NB4 (cell line): ENCODE measurements around the gene CDC42EP5.
"Not testable (repeated sequence)": the region's sequence is repeated elsewhere in the genome, so short reads cannot be mapped to it uniquely, and the experiment has no call there.

Source experiments
- DNase-seq: peaks from one replicate; pipeline ENCODE4 v3.0.0; 2010; ENCODE audit warnings: low read depth
- H3K4me3 ChIP-seq: one replicate; pipeline ENCODE4 v1.5.1; 2011; ENCODE audit warnings: mild to moderate bottlenecking, low read depth, low read length, moderate library complexity
- MYC ChIP-seq: IDR thresholded peaks from 2 replicates; pipeline ENCODE4 v1.6.1; 2011; ENCODE audit warnings: low read depth, low read length
- POLR2A ChIP-seq: IDR thresholded peaks from 2 replicates; pipeline ENCODE4 v1.6.1; 2011; ENCODE audit warnings: mild to moderate bottlenecking; ENCODE audit not compliant: insufficient read length; ENCODE audit errors: extremely low read depth
- TF ChIP-seq, protein P1 (sequence below): IDR thresholded peaks from one replicate; pipeline ENCODE4 v1.5.1; 2012; ENCODE audit warnings: low read depth, low read length
- TF ChIP-seq, protein P2 (sequence below): IDR thresholded peaks from 2 replicates; pipeline ENCODE4 v1.6.1; 2011; ENCODE audit warnings: low read depth, low read length

CDC42EP5 gene, protein sequence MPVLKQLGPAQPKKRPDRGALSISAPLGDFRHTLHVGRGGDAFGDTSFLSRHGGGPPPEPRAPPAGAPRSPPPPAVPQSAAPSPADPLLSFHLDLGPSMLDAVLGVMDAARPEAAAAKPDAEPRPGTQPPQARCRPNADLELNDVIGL

DNA sequence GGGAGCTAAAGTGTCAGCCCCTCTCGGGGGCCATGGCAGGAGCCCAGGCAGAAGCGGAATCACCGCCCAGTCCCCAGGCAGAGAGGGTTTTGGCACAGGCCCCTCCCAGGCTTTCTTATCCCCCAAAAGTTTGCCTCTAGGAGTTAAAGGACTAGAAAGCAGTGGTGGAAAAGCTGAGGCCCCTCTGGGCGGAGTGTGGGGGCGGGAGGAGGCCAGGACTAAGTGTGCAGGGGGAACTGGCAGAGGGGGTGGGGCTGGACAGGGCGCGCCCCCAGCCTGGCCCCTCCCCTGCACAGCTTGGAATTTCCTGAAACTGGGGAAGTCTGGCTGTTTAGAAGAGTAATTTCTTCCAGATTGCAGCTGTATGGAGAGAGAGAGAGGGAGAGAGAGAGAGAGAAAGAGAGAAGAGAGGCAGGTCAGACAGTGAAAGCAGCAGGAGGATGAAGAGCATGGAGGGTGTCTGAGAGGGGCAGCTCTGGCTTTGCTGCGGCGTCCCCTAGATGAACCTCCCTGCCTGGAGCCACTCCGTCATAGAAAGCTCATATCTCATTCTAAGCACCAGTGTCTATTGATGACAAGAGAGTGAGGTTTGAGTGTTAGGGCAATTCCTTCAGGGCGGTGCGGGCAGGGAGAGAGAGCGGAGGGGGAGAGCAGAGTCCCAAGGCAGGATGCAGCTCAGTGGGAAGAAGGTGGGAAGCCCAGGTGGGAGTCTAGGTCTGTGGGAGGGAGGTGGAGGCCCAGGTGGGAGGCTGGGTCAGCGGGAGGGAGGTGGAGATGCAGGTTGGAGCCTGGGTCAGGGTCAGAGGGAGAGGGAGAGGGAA, at the start of gene CDC42EP5:
CDC42EP5 (minus strand) TSS at position 226 of the 821 bp plus-strand sequence. CDS start 7,749 bp downstream, outside the sequence.
- no peak within 1 kb of the TSS for H3K4me3 ChIP-seq
- TF ChIP-seq, protein P1, sequence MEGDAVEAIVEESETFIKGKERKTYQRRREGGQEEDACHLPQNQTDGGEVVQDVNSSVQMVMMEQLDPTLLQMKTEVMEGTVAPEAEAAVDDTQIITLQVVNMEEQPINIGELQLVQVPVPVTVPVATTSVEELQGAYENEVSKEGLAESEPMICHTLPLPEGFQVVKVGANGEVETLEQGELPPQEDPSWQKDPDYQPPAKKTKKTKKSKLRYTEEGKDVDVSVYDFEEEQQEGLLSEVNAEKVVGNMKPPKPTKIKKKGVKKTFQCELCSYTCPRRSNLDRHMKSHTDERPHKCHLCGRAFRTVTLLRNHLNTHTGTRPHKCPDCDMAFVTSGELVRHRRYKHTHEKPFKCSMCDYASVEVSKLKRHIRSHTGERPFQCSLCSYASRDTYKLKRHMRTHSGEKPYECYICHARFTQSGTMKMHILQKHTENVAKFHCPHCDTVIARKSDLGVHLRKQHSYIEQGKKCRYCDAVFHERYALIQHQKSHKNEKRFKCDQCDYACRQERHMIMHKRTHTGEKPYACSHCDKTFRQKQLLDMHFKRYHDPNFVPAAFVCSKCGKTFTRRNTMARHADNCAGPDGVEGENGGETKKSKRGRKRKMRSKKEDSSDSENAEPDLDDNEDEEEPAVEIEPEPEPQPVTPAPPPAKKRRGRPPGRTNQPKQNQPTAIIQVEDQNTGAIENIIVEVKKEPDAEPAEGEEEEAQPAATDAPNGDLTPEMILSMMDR = no peak
- TF ChIP-seq POLR2A (no peak), MYC (no peak)
- TF ChIP-seq, protein P2, sequence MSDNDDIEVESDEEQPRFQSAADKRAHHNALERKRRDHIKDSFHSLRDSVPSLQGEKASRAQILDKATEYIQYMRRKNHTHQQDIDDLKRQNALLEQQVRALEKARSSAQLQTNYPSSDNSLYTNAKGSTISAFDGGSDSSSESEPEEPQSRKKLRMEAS = no peak
- DNase-seq = no peak

DNA sequence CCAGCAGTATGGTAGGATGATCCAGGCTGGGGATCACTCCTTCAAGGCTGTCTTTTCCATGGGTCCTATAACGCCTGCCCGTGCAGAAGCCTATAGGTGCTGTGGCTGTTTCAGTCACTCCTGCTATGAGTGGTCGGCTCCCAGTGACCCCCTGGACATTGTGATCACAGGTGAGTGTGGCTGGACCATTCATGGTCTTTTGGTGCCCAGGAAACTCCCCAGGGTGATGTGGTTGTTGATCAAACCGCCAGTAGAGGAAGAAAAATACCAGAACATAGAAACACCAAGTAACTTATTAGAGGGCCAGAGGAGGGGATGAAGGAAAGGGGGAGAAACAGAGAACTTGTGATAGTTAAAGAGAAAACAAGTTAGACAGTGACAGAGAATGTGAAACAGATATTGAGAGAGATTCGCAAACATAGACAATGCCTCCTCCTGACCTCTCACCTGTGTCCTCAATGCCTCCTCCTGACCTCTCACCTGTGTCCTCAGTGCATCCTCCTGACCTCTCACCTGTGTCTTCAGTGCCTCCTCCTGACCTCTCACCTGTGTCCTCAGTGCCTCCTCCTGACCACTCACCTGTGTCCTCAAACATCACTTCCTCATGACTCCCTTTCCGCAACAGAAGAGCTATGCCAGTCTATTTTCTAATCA, 48.9 kb upstream of the CDC42EP5 start:
- DNase-seq = no peak

DNA sequence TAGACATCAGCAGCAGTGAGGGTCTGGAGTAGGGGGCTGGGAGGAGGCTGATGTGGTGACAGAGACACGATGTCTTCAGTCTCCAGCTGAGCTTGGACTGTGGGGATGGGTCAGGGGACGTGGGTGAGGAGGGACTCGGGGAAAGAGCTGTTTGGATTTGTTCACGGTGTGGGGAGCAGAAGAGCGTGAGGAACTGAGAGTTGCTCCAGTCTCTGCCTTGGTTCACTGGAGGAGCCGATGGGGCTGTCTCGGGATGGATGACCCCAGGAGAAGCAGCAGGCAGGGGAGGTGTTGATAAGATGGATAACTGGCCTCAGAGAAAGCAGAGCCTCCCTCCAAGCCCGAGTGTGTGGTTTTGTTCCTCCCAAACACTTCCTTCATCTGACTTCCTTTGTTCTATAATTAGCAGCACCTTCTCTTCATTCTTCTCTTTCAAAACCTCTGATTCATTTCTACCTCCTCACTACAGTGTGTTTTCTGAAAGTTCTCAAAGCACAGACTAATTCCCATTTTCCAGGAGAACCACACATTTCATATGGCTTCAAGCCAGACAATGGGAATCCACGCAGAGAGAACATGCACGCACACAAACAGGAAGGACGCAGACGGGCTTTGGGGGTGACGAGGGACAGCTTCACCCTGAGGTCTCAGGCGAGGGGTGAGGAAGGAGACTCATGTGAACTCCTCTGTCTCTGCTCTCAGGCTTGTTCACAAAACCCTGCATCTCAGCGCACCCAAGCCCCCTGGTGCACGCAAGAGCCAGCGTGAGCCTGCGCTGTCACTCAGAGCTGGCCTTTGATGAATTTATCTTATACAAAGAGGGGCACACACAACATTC, 48.1 kb upstream of the CDC42EP5 start:
- no peak overlapping the region for H3K4me3 ChIP-seq
- DNase-seq = peak; percentile 24
- no peak for TF ChIP-seq MYC

More for the DNA sequence above, 48.9 kb upstream of the CDC42EP5 start:
- TF ChIP-seq, protein P2 = no peak
- no peak for TF ChIP-seq MYC
- TF ChIP-seq, protein P1 = no peak
- TF ChIP-seq POLR2A = no peak
- H3K4me3 ChIP-seq = no peak overlapping the region

DNA sequence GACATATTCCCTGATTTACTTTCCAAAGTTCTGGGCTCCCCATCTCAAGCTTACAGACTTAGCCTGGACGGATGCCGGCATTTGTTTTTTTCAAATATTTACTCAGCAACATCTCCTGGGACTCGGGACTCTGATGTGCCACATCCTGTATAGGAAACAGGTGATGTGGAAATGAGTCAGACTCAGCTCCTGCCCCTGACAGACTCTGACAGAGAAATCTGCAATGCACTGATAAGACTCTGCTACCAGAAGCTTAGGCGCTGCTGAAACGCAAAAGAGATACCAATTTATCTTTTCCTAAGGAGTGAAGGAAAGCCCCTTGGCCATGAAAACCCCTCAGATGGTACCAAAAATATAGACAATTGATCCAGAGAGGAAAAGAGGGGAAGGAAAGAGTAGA, 45.7 kb upstream of the CDC42EP5 start:
- TF ChIP-seq, protein P1 = no peak
- no peak for TF ChIP-seq POLR2A
- TF ChIP-seq, protein P2 = no peak
- TF ChIP-seq MYC = no peak
- H3K4me3 ChIP-seq = no peak overlapping the region
- DNase-seq = peak; percentile 20

DNA sequence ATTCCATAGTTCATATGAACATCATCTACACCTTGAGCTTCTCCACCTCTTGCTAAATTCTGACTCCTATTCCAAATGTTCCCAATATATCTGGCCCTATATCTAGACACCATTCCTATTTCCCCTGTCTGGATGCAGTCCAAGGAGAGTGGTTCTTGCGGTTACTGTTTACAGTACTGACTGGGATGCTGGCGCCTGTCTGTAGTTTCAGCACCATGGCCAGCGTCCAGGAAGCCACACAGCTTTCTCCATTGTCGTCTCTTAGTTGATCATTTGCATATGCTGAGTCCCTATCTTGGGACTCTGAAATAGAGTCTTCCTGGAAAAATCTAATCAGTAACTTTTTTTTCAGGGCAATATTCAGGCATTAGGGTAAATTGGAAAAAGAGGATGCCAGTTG, 44.4 kb upstream of the CDC42EP5 start:
- H3K4me3 ChIP-seq = no peak overlapping the region
- TF ChIP-seq, protein P1 = no peak
- TF ChIP-seq POLR2A (no peak), MYC (no peak)
- TF ChIP-seq, protein P2 = no peak
- DNase-seq = peak; percentile 65

DNA sequence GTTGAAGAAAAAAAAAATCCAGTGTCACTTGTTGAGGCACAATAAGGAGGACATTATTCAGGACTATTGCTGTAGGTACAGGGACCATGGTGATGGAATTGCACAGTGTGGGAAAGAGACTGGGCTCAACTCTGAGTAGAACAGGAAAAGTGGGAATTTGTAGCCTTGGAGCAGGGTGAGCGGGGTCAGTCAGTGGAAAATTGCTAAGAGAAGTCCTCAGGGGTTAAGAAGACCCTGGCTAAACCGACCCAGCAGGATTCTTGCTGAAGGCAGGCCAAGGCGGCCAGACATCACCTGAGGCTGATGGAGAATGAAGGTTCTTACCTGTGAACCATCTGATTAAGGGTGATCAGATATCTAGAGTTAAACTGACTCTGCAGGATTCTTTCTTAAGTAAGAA, 42.1 kb upstream of the CDC42EP5 start:
- TF ChIP-seq, protein P1 = no peak
- TF ChIP-seq, protein P2 = no peak
- TF ChIP-seq MYC (no peak), POLR2A (no peak)
- no peak for DNase-seq
- no peak overlapping the region for H3K4me3 ChIP-seq

DNA sequence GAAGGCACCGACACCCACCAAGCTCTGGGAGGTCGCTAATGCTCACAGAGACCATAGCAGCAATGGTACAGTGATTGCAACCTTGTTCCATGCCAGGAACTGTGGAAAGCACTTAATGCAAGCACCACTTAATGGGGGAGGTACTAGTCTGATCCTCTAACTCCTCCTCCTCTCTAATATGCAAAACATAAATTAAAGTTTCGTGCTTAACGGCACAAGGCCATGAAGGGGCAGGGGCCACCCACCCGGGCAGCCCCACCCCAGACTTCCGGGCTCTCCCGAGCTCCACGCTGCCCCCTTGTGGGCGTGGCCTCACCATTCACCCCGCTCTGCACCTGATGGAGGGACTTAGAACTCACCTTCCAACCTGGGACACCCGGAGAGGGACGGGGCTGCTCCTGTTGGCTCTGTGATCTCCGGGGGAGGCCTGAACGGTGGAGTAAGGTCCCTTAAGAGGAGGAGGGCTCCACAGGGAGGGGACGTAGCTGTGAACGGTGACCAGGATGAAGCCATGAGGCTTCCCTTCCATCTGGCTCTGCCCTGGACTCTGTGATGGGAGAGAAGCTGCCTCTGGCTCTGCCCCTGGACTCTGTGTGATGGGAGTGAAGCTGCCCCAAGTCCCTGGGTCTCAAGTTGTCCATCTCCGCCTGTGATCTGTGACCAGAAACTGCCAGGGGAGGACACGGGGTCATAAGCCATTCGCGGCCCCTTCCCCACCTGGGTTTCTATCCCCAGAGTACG, 36.3 kb upstream of the CDC42EP5 start:
- not testable (repeated sequence) for H3K4me3 ChIP-seq, DNase-seq

DNA sequence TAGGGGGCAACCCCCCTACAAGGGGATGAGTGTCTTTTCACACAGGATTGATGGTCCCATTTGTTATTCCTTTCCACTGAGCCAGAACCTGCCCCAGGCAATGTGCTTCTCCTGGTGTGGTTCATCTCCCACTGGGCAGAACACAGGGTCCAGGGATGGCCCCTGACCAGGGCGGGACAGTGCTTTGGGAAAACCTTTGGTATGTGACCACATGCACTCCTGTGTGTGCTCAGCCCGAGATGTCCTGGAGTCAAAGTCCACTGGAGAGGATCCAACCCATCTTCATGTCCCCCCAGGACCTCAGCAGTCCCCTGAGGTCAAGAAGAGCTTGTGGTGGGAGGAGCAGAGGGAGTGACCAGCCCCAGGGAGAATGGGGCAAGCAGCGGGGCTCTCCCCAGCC, 35.4 kb upstream of the CDC42EP5 start:
- not testable (repeated sequence) for H3K4me3 ChIP-seq, DNase-seq
